Activated T-helper 1 cell treated with anti-CD3 and anti-CD28 coated beads, Interleukin-2, amount 50 U/mL, for 16 hours (primary cell): ENCODE measurements around the gene PDZD8.

Experiments used
- DNase-seq, 2 donors: peaks; one replicate each; pipeline ENCODE4 v3.0.0-alpha.2; 2020; ENCODE audit warnings: low read depth in 1 of 2, low spot score in 1 of 2

Gene PDZD8

DNA sequence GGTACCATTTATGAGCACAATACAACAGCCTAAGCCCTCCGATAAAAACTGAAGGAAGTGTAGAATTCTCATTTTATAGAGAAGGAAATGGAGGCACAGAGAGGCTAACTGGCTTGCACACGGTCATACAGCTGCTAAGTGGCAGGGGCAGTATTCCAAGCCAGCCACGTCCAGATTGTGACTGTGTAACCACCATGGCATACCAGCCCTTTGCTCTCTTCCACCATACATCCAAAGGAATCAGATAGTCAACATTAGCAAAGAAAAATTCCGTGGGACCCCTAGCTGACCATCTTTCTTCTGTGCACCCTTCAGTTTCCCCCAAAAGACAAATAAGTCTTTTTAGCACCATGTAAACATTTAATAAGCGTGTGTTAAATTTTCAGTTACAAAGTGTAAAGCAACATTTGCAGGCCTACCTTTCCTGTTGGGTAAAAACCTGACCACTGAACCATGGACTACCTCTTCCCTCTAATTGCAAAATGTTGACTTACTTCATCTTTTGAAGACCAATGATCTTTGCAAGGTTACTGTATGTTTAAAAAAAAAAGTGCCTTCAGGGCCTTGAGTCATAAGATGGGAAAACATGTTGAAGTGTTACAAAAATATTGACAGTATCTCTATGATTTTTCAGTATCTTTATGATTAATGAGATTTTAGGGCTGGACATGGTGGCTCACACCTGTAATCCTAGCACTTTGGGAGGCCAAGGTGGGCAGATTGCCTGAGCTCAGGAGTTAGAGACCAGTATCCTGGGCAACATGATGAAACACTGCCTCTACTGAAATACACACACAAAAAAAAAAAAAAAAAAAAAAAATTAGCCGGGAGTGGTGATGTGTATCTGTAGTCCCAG, 24.3 kb upstream of the PDZD8 start:
- DNase-seq: no peak

DNA sequence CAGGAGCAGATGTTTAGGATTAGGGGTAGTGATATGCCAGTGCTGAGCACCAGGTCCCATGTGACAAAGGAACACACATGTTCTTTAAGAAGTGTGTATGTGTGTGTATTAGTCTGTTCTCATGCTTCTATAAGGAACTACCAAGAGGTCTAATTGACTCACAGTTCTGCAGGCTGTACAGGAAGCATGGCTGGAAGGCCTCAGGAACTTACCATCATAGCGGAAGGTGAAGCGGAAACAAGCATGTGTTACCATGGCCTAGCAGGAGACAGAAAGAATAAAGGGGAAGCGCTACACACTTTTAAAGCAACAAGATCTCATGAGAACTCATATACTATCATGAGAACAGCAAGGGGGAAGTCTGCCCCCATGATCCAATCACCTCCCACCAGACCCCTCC, 22.8 kb upstream of the PDZD8 start:
- DNase-seq: no peak

GRCh38 chr10:117391436-117392205, 16.4 kb upstream of the PDZD8 start:
- DNase-seq: no peak

- DNase-seq: no peak
These were observed 15.2 kb upstream of the PDZD8 start for GRCh38 chr10:117390420-117390819.

GRCh38 chr10:117386805-117387204, 11.6 kb upstream of the PDZD8 start:
- no peak for DNase-seq

DNA sequence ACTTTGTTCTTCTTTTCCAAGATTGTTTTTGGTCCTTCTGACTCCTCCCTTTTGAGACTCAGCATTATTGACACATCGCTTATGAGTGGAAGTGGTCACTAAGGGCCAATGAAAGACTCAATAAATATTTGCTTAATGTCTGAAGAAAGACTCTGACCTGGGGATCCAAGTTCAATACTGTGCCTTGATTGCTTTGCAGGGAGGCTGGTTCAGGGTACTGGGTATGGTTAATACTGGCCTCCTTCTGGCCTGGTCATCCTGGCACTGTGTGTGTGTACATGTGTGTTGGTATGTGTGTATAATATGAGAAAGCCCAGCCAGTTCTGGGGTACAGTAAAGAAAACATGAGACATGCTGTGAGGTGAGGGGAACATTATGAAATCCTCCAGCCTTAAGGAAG, 7.6 kb upstream of the PDZD8 start:
- DNase-seq: no peak

GRCh38 chr10:117374506-117375359, 507 bp downstream of the PDZD8 start:
- DNase-seq: peak; percentile 4 to 9

DNA sequence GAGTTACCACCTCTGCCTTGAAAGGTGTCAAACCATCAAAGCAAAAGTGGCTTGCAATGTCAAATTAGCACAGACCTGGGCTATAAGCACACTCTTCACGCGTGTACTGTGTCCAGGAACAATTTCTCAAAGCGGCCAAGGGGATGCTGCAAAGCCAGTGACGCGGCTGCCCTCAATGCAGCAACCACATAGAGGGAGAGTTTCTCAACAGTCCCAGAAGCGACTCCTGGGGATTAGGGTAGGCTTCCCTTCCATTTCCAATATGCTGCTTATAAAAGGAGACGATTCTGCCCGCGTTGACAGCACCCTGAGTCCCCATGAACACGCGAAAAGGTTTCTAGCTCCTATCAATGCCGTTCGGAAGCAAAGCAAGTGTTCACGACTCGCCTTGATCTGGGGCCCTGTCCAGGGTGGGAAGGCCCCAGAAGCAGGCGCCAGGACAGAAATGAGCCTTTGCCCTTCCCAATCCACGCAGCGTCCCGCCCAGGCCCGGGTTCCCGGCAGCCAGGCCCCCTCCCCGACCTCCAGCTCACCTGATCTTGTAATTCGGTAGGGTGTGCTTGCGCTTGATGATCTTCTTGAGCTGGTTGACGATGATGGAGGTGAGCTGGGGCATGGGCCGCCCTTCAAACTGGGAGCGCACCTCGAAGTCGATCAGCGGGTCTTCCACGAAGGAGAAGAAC, 1.3 kb downstream of the PDZD8 start:
- no peak for DNase-seq

- no peak for DNase-seq
These were observed 5.0 kb downstream of the PDZD8 start for GRCh38 chr10:117370205-117370604.

GRCh38 chr10:117367718-117368117, 7.5 kb downstream of the PDZD8 start:
- no peak for DNase-seq

- DNase-seq: no peak
These were observed 8.5 kb downstream of the PDZD8 start for GRCh38 chr10:117366741-117367140.

DNA sequence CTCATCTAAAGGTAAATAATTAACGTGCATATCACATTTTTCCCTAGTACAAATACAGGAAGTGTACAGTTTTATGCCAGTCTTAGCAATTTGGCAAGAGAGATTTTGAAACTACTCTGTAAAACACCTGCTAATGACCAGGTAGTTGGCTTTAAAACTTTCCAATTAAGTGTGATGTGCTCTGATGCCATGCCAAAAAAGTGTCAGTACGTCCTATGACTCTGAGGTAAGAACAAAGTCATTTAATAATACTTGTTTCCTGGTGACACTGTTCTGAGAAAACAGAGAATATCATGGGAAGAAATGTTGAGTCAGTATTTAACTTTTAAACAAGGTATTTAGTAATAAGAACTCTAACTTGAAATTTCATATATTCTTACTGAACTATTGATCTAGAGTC, 9.6 kb downstream of the PDZD8 start:
- no peak for DNase-seq

DNA sequence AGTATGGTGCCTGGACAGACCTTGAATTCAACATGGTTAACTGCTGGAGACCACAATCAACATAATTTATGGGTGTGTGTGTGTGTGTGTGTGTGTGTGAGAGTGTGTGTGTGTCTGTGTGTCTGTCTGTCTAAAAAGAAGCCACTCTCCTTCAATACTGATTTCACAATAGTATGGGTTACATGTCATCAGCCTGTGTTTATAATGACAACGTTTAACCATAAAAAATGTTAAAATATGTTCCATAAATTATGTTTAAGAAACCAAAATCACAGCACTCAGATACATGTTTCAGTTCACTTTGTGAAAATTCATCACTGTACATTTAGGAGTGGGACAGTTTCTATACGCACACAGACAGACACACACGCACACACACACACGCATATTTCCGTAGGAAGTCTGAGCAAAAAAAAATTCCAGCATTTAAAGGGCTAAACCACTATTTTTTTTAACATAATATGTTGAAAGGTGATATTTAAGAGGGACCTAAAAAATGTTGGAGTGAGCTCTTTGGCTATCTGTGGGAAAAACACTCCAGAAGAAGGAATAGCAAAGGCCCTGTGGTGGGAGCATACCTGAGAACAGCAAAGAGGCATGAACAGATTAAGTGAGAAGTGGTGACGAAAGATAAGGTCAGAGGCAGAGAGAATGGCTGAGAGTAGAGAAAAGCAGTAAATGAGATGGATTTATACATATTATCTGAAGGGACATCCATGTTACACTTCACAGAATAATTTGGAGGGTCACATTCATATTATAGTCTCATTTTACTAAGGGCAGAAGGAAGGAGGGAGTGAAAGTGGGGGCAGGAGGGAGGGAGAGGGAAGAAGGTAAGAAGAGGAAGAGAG, 10.9 kb downstream of the PDZD8 start:
- DNase-seq: no peak

DNA sequence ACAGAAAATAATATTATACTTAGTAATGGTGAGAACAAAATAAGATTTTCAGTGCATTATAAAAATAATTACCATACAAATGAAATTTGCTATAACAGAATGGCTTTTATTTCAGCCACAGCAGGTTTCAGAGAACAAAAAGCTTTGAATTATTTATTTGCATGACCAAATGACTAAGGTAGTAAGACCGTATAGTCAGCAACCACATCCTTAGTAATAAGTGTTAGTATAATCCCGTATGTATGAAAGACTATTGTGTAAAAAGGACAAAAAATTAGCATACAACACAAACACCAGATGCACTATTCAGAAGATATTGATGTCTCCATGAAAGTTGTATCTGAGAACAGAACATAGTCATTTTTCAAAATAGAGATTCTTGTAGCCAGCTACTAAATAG, 12.2 kb downstream of the PDZD8 start:
- DNase-seq: no peak

- no peak for DNase-seq
These were observed 12.9 kb downstream of the PDZD8 start for GRCh38 chr10:117362313-117362712.

- DNase-seq: no peak
These were observed 14.1 kb downstream of the PDZD8 start for GRCh38 chr10:117360994-117361667.

- no peak for DNase-seq
These were observed 15.2 kb downstream of the PDZD8 start for GRCh38 chr10:117360016-117360415.

DNA sequence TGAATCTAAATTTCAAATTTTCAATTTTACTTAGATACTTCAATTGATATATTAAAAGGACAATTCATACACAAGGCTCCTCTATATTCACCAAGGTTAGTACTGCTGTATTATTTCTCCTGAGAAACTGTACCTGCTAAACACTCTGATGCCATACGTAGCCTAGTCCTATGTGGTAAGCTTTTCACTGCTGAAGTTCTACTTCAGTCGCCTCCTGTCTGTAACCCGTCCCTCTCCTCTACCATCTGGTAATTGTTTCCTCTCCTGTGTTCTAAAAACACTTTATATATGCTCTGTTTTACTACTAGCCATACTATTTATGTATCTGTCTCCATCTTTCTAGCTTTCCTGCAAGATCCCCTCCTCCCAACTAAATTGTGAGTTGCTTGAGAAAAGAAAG, 20.2 kb downstream of the PDZD8 start:
- no peak for DNase-seq

GRCh38 chr10:117353684-117354083, 21.6 kb downstream of the PDZD8 start:
- DNase-seq: no peak
